Hypothalamus (tissue), 51 donors: ENCODE results near the gene FBLN5.

Experiments used
- DNase-seq, 51 donors: peaks; one replicate each; lab custom pipeline; 2025; lab: John Stamatoyannopoulos, UW

The FBLN5 gene

GRCh38 chr14:91946622-91947474 is 646 bp downstream of the FBLN5 start:
- DNase-seq = peak in 5 of 51 donors; percentile 14 to 31 (median 21)

GRCh38 chr14:91945751-91946621 is 1.5 kb downstream of the FBLN5 start:
- no peak for DNase-seq

GRCh38 chr14:91942946-91943345 is 4.5 kb downstream of the FBLN5 start:
- DNase-seq = no peak

GRCh38 chr14:91942128-91942527 is 5.4 kb downstream of the FBLN5 start:
- DNase-seq = no peak

GRCh38 chr14:91940209-91940608 is 7.3 kb downstream of the FBLN5 start:
- no peak for DNase-seq

GRCh38 chr14:91935586-91935985 is 11.9 kb downstream of the FBLN5 start:
- no peak for DNase-seq

- DNase-seq = peak in 1 of 51 donors; percentile 4
Observed at GRCh38 chr14:91934554-91935285, 12.8 kb downstream of the FBLN5 start.

GRCh38 chr14:91931478-91932088 is 15.9 kb downstream of the FBLN5 start:
- DNase-seq = no peak

- no peak for DNase-seq
Observed at GRCh38 chr14:91929700-91930099, 17.8 kb downstream of the FBLN5 start.

- DNase-seq = no peak
Observed at GRCh38 chr14:91927800-91928199, 19.7 kb downstream of the FBLN5 start.

- DNase-seq = peak in 1 of 51 donors; percentile 11
Observed at GRCh38 chr14:91927191-91927590, 20.3 kb downstream of the FBLN5 start.

GRCh38 chr14:91926131-91926890 is 21.2 kb downstream of the FBLN5 start:
- no peak for DNase-seq

- DNase-seq = no peak
Observed at GRCh38 chr14:91925727-91926121, 21.8 kb downstream of the FBLN5 start.

- peak in 2 of 51 donors; percentile 3 for DNase-seq
Observed at GRCh38 chr14:91925001-91925726, 22.3 kb downstream of the FBLN5 start.

- DNase-seq = no peak
Observed at GRCh38 chr14:91920526-91920925, 27.0 kb downstream of the FBLN5 start.

- DNase-seq = no peak
Observed at GRCh38 chr14:91919814-91920213, 27.7 kb downstream of the FBLN5 start.

GRCh38 chr14:91918186-91918883 is 29.2 kb downstream of the FBLN5 start:
- no peak for DNase-seq

GRCh38 chr14:91912035-91912434 is 35.5 kb downstream of the FBLN5 start:
- DNase-seq = no peak
